Fibroblast of lung (primary cell): Measurements from ENCODE around the gene PDCD1LG2.

Experiments
- EZH2 ChIP-seq: IDR thresholded peaks from 2 replicates; pipeline ENCODE4 v1.5.1; 2012; ENCODE audit warnings: low read length, control low read depth, mild to moderate bottlenecking; ENCODE audit errors: missing control alignments
- TF ChIP-seq, protein P1 (sequence below), 2 donors: IDR thresholded peaks in 1 of 2; conservative IDR thresholded peaks in 1 of 2; 1 replicate in 1 of 2; 2 replicates in 1 of 2; pipeline ENCODE4 v1.5.1; 2011 to 2012; ENCODE audit warnings: low read length in 2 of 2, control low read depth in 1 of 2, inconsistent platforms in 1 of 2, low read depth in 1 of 2, mild to moderate bottlenecking in 1 of 2

- TF ChIP-seq, protein P1, sequence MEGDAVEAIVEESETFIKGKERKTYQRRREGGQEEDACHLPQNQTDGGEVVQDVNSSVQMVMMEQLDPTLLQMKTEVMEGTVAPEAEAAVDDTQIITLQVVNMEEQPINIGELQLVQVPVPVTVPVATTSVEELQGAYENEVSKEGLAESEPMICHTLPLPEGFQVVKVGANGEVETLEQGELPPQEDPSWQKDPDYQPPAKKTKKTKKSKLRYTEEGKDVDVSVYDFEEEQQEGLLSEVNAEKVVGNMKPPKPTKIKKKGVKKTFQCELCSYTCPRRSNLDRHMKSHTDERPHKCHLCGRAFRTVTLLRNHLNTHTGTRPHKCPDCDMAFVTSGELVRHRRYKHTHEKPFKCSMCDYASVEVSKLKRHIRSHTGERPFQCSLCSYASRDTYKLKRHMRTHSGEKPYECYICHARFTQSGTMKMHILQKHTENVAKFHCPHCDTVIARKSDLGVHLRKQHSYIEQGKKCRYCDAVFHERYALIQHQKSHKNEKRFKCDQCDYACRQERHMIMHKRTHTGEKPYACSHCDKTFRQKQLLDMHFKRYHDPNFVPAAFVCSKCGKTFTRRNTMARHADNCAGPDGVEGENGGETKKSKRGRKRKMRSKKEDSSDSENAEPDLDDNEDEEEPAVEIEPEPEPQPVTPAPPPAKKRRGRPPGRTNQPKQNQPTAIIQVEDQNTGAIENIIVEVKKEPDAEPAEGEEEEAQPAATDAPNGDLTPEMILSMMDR (conservative IDR thresholded peaks at IDR 0.05 in 1 of 2, IDR thresholded peaks at IDR 0.05 in 1 of 2; ENCODE audit: low read depth in 1 of 2, low read length in 2 of 2): no peak
- no peak for TF ChIP-seq EZH2
Observed at GRCh38 chr9:5554254-5554653, 43.9 kb downstream of the PDCD1LG2 start.
